Choroid plexus epithelial cell (primary cell): ENCODE data around the gene PPA2.

Experiments used
- DNase-seq: peaks from one replicate; pipeline ENCODE4 v3.0.0-alpha.2; 2010; ENCODE audit warnings: low read depth
- H3K4me3 ChIP-seq: 2 replicates; pipeline ENCODE4 v1.5.1; 2011; ENCODE audit warnings: low read depth, mild to moderate bottlenecking, control low read depth, low read length, moderate library complexity
- CTCF ChIP-seq: conservative IDR thresholded peaks from 2 replicates; pipeline ENCODE4 v1.5.1; 2011; ENCODE audit warnings: low read depth, mild to moderate bottlenecking, control low read depth, inconsistent platforms, low read length, moderate library complexity

The PPA2 gene

GRCh38 chr4:105350859-105351490 is 122.9 kb downstream of the PPA2 start:
- no peak for TF ChIP-seq CTCF
- DNase-seq = no peak
- H3K4me3 ChIP-seq = no peak overlapping the region

GRCh38 chr4:105348719-105349118 is 125.1 kb downstream of the PPA2 start:
- DNase-seq = no peak
- H3K4me3 ChIP-seq = no peak overlapping the region
- TF ChIP-seq CTCF = no peak

GRCh38 chr4:105346869-105347268 is 127.0 kb downstream of the PPA2 start:
- no peak overlapping the region for H3K4me3 ChIP-seq
- DNase-seq = no peak

GRCh38 chr4:105345838-105346237 is 128.0 kb downstream of the PPA2 start:
- H3K4me3 ChIP-seq = no peak overlapping the region
- no peak for DNase-seq
- TF ChIP-seq CTCF = no peak

More at GRCh38 chr4:105346869-105347268, 127.0 kb downstream of the PPA2 start:
- no peak for TF ChIP-seq CTCF

- no peak for TF ChIP-seq CTCF
- H3K4me3 ChIP-seq = no peak overlapping the region
- no peak for DNase-seq
These were observed 128.5 kb downstream of the PPA2 start for GRCh38 chr4:105345358-105345757.

DNA sequence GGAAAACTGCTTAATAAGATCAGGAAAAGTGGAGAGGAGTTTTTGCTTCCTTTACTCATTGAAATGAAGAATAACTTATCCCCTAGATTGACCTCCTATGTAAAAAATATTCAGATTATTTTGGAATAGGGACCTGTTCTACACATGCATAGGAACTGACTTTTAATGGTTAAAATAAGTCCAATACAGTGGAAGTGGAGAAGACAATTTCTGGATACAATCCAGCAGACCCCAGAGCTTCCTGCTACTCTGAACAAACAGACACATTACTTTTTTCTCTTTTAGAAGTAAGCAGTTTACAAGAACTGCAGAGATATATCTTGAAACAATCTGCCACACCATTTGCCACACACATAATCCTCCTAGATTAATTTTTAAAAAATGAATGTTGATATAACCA is 129.7 kb downstream of the PPA2 start:
- H3K4me3 ChIP-seq = no peak overlapping the region

More for the DNA sequence above, 129.7 kb downstream of the PPA2 start:
- DNase-seq = no peak
- TF ChIP-seq CTCF = no peak
